HG03439 (cell line): ENCODE results near the gene JAG2.

Experiments used
- ATAC-seq: cut with Tn5 transposase; IDR thresholded peaks from one replicate; pipeline ENCODE4 v1.9.1; 2021; ENCODE audit warnings: mild to moderate bottlenecking, moderate library complexity; ENCODE audit not compliant: unreplicated experiment

Gene JAG2

GRCh38 chr14:105151838-105152793 is 16.5 kb downstream of the JAG2 start:
- no peak for ATAC-seq

GRCh38 chr14:105151084-105151837 is 17.3 kb downstream of the JAG2 start:
- no peak for ATAC-seq

- no peak for ATAC-seq
Measured at GRCh38 chr14:105150368-105151083, 18.1 kb downstream of the JAG2 start.

- ATAC-seq, result no peak
Measured at GRCh38 chr14:105150026-105150367, 18.6 kb downstream of the JAG2 start.

- no peak for ATAC-seq
Measured at GRCh38 chr14:105149146-105149781, 19.3 kb downstream of the JAG2 start.

GRCh38 chr14:105148604-105149145 is 19.9 kb downstream of the JAG2 start:
- ATAC-seq, result no peak

GRCh38 chr14:105147671-105148603 is 20.6 kb downstream of the JAG2 start:
- ATAC-seq, result no peak

GRCh38 chr14:105146976-105147635 is 21.5 kb downstream of the JAG2 start:
- no peak for ATAC-seq

- ATAC-seq, result no peak
Measured at GRCh38 chr14:105146181-105146975, 22.2 kb downstream of the JAG2 start.

- ATAC-seq, result no peak
Measured at GRCh38 chr14:105145381-105146180, 23.0 kb downstream of the JAG2 start.

- ATAC-seq, result no peak
Measured at GRCh38 chr14:105144666-105145380, 23.8 kb downstream of the JAG2 start.

- no peak for ATAC-seq
Measured at GRCh38 chr14:105144026-105144665, 24.4 kb downstream of the JAG2 start.

- no peak for ATAC-seq
Measured at GRCh38 chr14:105143451-105144025, 25.0 kb downstream of the JAG2 start.

- ATAC-seq, result no peak
Measured at GRCh38 chr14:105142651-105143450, 25.7 kb downstream of the JAG2 start.
